ENCODE results near the gene CD68. TPM values are rescaled to one million over a fixed set of nuclear protein-coding genes. Genes with fewer than 3 reads are reported as not detected.

CD68 gene
- total RNA-seq, 4 donors from 2014 or later = 13.6 to 52.0 (median 21.5) TPM

DNA sequence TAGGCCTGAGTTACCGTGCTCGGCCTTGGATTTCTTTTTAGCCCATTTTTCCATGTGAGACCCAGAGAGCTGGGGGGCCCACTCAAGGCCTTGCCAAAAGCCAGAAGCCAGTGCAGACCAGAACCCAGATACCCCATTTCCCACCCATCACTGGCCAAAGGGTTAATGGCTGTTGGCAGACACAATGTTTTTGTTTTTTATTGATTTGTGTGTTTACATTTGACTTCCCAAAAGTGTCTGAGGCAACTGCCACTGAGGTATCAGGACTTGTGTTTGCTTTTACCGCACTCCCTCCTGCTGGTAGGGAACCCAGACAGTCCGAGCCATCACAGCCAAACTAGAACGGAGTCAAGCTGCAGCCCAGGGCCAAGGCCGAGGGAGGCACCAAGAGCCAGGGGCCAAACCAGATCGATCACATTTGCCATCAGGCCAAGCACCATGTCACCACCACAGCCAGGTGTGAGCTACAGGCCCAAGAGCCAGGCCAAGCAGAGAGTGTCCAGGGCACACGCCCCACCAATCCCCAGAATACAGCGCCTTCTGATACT is 38.3 kb upstream of the CD68 start:
- no peak overlapping the region for H3K27ac ChIP-seq
- H3K4me1 ChIP-seq = no peaks in the 10 kb centered on the region
- TF ChIP-seq, protein P1, sequence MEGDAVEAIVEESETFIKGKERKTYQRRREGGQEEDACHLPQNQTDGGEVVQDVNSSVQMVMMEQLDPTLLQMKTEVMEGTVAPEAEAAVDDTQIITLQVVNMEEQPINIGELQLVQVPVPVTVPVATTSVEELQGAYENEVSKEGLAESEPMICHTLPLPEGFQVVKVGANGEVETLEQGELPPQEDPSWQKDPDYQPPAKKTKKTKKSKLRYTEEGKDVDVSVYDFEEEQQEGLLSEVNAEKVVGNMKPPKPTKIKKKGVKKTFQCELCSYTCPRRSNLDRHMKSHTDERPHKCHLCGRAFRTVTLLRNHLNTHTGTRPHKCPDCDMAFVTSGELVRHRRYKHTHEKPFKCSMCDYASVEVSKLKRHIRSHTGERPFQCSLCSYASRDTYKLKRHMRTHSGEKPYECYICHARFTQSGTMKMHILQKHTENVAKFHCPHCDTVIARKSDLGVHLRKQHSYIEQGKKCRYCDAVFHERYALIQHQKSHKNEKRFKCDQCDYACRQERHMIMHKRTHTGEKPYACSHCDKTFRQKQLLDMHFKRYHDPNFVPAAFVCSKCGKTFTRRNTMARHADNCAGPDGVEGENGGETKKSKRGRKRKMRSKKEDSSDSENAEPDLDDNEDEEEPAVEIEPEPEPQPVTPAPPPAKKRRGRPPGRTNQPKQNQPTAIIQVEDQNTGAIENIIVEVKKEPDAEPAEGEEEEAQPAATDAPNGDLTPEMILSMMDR (IDR thresholded peaks at IDR 0.05) = no peak
- no peak for TF ChIP-seq POLR2A (IDR thresholded peaks at IDR 0.05)
- no peaks in the 10 kb centered on the region for H3K27me3 ChIP-seq
- H3K36me3 ChIP-seq = no peaks in the 10 kb centered on the region
- intact Hi-C loops (cut with DNase I) = no loop called here
- H3K4me3 ChIP-seq (replicated peaks in 1 of 3) = no peak overlapping the region
- DNase-seq = no peak
- no peaks in the 10 kb centered on the region for H3K9me3 ChIP-seq
- WGBS, 2 donors = 95 to 96% methylated on average over 7 to 8 of the region's 9 CpGs

DNA sequence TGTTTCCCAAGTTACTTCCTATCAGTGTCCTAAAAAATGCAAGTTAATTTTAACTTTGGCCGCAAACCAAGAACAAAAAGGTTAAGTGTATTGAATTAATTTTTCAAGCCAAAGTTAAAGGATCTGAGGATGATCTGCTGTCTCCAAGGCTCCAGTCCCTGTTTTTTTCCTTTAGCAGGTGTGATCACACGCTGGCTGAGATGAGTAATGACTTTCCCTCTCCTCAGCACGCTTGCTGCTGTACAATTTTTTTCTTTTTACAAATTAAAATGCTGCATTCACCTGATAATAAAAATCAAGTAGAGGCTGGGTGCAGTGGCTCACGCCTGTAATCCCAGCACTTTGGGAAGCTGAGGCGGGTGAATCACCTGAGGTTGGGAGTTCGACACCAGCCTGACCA is 34.5 kb upstream of the CD68 start:
- DNase-seq = no peak
- Histone ChIP-seq H3K36me3 (no peaks in the 10 kb centered on the region), H3K4me3 (replicated peaks in 1 of 3) (no peak overlapping the region), H3K27me3 (no peaks in the 10 kb centered on the region), H3K9me3 (no peaks in the 10 kb centered on the region), H3K4me1 (peaks cover 10 to 15% of the 10 kb centered on the region in 2 donors), H3K27ac (no peak overlapping the region)
- WGBS, 2 donors = 67 to 71% methylated on average over 6 of the region's 6 CpGs
- intact Hi-C loops (cut with DNase I) = no loop called here
- TF ChIP-seq POLR2A (IDR thresholded peaks at IDR 0.05) = no peak
- TF ChIP-seq, protein P1 (IDR thresholded peaks at IDR 0.05) = no peak

DNA sequence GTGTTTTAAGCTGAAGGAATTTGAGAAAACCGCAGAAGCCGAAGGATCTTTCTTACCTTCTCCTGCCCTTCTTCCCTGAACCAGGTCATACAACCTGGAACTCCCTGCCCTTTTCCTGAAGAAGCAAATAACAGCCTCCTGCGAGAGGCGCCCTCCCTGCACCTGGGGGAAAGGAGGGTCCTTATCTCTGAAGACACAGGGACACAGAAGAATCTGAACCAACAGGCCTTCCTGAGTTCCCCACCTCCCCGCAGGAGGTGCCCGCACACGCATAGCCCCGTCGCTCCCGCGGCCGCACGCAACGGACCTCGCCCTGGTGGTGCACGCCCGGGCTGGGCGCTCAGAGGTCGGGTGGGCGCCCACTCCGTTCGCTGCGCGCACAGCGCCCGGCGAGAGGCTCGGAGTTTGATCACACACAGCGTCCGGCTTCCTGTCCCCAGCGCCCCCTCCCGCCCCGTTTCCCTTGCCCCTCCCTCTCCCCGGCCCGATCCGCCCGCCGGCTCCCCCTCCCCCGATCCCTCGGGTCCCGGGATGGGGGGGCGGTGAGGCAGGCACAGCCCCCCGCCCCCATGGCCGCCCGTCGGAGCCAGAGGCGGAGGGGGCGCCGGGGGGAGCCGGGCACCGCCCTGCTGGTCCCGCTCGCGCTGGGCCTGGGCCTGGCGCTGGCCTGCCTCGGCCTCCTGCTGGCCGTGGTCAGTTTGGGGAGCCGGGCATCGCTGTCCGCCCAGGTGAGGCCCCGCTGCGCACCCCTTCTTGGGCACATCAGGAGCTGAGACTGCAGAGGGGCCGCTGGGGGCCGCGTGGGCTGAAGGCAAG is 30.6 kb upstream of the CD68 start, which contains the start of gene TNFSF12:
TSS of gene TNFSF12 (plus strand) at position 474 of the 816 bp plus-strand sequence. CDS start at position 570, 96 bp downstream.
- Histone ChIP-seq H3K4me3 (replicated peaks in 1 of 3) (peak within 1 kb of the TSS; percentile 52 to 97 (median 85)), H3K9me3 (no peaks in the 10 kb centered on the region), H3K4me1 (peaks cover 10 to 19% of the 10 kb centered on the region in 2 donors), H3K27ac (peak within 1 kb of the TSS; percentile 73 to 92 (median 89)), H3K27me3 (no peaks in the 10 kb centered on the region), H3K36me3 (no peaks in the 10 kb centered on the region)
- WGBS, 2 donors = 1 to 3% methylated on average over 19 to 31 of the region's 65 CpGs
- peak; percentile 62 to 65 for DNase-seq
- intact Hi-C loops (cut with DNase I) = no loop called here
- TF ChIP-seq POLR2A (IDR thresholded peaks at IDR 0.05) = peak in 1 of 2 donors; percentile 41
- TF ChIP-seq, protein P1 (IDR thresholded peaks at IDR 0.05) = peak in 3 of 6 experiments; percentile 21 to 32 (median 23)

DNA sequence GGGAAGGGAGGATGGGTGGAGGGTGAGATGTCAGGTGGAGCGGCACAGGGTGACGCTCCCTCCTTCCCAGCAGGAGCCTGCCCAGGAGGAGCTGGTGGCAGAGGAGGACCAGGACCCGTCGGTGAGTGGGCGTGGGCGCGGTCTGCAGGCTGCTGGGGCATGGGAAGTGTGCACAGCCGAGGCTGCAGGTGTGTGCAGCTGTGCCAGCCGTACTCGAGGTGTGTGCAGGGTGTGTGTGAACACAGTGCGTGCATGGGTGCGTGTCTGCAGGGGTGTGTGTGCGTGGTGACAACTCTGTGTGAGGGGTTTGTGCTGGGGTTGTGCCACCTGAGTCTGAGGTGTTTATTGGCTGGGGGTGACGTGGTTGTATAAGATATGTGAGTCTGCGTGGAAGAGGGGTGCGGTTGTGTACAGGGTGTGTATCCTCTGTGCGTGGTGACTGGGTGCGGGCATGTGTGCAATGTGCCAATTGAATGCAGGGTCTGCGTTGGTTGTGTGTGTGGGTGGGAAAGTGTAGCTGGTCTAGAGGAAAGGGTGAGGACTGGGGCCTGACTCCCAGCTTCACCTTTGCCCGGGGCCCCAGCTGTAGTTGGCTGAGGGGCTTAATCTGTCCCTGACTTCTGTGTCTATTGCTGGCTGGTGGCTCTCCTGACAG is 29.9 kb upstream of the CD68 start:
- TF ChIP-seq, protein P1 (IDR thresholded peaks at IDR 0.05) = no peak
- no peak for TF ChIP-seq POLR2A (IDR thresholded peaks at IDR 0.05)
- peak overlapping the region; percentile 73 to 92 (median 89) for H3K27ac ChIP-seq
- H3K4me1 ChIP-seq = peaks cover 10 to 19% of the 10 kb centered on the region in 2 donors
- peak overlapping the region; percentile 52 to 97 (median 85) for H3K4me3 ChIP-seq (replicated peaks in 1 of 3)
- H3K27me3 ChIP-seq = no peaks in the 10 kb centered on the region
- peak; percentile 38 to 56 for DNase-seq
- no peaks in the 10 kb centered on the region for H3K9me3 ChIP-seq
- H3K36me3 ChIP-seq = no peaks in the 10 kb centered on the region
- intact Hi-C loops (cut with DNase I) = no loop called here
- WGBS, 2 donors = 47 to 49% methylated on average over 17 to 20 of the region's 20 CpGs
